ENCODE results near the gene CDH4. TPM values are rescaled to one million over a fixed set of nuclear protein-coding genes. Genes with fewer than 3 reads are reported as not detected.

Gene CDH4
- total and polyA plus RNA-seq, 2 donors (not counting 3 experiments of a cell fraction or from before 2014, with no cell fraction given), result 0.17 to 0.51 TPM

DNA sequence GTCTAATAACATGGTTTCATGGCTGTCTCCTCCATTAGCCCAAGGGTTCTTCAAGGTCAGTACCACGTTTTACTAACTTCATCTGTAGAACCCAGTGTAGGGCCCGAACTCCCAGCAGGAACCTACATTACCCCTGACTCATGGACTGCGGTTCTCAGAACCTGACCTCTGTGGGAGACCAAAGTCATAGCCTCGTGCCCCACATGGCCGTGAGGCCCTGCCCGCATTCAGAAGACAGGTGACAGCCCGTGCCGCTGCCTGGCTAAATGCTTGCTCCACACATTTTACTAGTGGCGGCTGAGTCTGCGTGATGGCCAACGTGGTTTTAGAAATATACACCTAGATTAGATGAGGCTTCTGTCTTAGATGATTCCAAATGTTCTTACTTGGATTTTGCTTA is 94.9 kb downstream of the CDH4 start:
- Histone ChIP-seq H3K9me1 (replicated peaks; ENCODE audit: control insufficient read depth, extremely low read depth, insufficient read depth, low read length) (no peaks in the 10 kb centered on the region), H3K4me2 (ENCODE audit: insufficient read depth, low read length) (no peak overlapping the region), H3K4me1 (ENCODE audit: control insufficient read depth, extremely low read depth, insufficient read depth, low read length) (no peaks in the 10 kb centered on the region), H3K9me3 (replicated peaks; ENCODE audit: control insufficient read depth, insufficient read depth, low read length) (peaks cover 4% of the 10 kb centered on the region), H3K79me2 (ENCODE audit: control insufficient read depth, insufficient read depth, low read length) (no peaks in the 10 kb centered on the region), H3K36me3 (ENCODE audit: control insufficient read depth in 2 of 2, extremely low read depth in 1 of 2, insufficient read depth in 2 of 2, low read length in 2 of 2) (no peaks in the 10 kb centered on the region), H2AFZ (ENCODE audit: low read depth, low read length) (no peak overlapping the region), H4K20me1 (replicated peaks; ENCODE audit: control insufficient read depth, extremely low read depth, insufficient read depth, low read length) (no peaks in the 10 kb centered on the region), H3K4me3 (replicated peaks in 1 of 3; ENCODE audit: insufficient read depth in 1 of 3, low read depth in 1 of 3, low read length in 3 of 3) (no peak overlapping the region), H3K27ac (ENCODE audit: insufficient read depth, low read depth, low read length) (no peak overlapping the region), H3K27me3 (ENCODE audit: control insufficient read depth in 2 of 2, insufficient read depth in 2 of 2, low read length in 2 of 2) (no peaks in the 10 kb centered on the region), H3K9ac (replicated peaks; ENCODE audit: extremely low read depth, insufficient read depth, low read length) (no peak overlapping the region)
- ChIA-PET CTCF (no interaction called here), POLR2A (no interaction called here)
- FAIRE-seq (no peak), DNase-seq (ENCODE audit: low read depth, low spot score) (no peak)
- dilution Hi-C loops (cut with MboI; ENCODE audit: extremely low pct_ligation_motif_present, low sequenced_read_pairs), result no loop called here
- no TSS peak for BruUV-seq (replicated peaks)
- intact Hi-C loops (cut with micrococcal nuclease), result no loop called here
- TF ChIP-seq, protein P1, sequence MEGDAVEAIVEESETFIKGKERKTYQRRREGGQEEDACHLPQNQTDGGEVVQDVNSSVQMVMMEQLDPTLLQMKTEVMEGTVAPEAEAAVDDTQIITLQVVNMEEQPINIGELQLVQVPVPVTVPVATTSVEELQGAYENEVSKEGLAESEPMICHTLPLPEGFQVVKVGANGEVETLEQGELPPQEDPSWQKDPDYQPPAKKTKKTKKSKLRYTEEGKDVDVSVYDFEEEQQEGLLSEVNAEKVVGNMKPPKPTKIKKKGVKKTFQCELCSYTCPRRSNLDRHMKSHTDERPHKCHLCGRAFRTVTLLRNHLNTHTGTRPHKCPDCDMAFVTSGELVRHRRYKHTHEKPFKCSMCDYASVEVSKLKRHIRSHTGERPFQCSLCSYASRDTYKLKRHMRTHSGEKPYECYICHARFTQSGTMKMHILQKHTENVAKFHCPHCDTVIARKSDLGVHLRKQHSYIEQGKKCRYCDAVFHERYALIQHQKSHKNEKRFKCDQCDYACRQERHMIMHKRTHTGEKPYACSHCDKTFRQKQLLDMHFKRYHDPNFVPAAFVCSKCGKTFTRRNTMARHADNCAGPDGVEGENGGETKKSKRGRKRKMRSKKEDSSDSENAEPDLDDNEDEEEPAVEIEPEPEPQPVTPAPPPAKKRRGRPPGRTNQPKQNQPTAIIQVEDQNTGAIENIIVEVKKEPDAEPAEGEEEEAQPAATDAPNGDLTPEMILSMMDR (IDR thresholded peaks at IDR 0.05; ENCODE audit: extremely low read depth in 1 of 2, insufficient read depth in 1 of 2, low read depth in 1 of 2, low read length in 2 of 2), result no peak
- TF ChIP-seq JUN (IDR thresholded peaks at IDR 0.05; ENCODE audit: borderline replicate concordance, insufficient read depth, insufficient read length, low read depth) (no peak), MAX (IDR thresholded peaks at IDR 0.05; ENCODE audit: insufficient read depth, insufficient read length) (no peak), POLR2A (IDR thresholded peaks at IDR 0.05; ENCODE audit: low read depth, low read length) (no peak), GATA2 (IDR thresholded peaks at IDR 0.05; ENCODE audit: insufficient read depth, insufficient read length, low read depth, low read length) (no peak), POLR2AphosphoS5 (IDR thresholded peaks at IDR 0.05; ENCODE audit: insufficient read depth, low read depth, low read length) (no peak), EZH2 (IDR thresholded peaks at IDR 0.05; ENCODE audit: borderline replicate concordance, low read depth, low read length, severe bottlenecking) (no peak), FOS (IDR thresholded peaks at IDR 0.05; ENCODE audit: borderline replicate concordance, insufficient read depth, low read length) (no peak), MYC (IDR thresholded peaks at IDR 0.05; ENCODE audit: low read depth, low read length) (no peak)

Measured in endothelial cell of umbilical vein (primary cell).